CD4-positive, alpha-beta T cell treated with Interleukin-12 subunit alpha and Interleukin-12 subunit beta, for 1 hour (primary cell): ENCODE results near the gene OR2B2.
"Not testable (repeated sequence)": the region's sequence is repeated elsewhere in the genome, so short reads cannot be mapped to it uniquely, and the experiment has no call there.

Experiments
- DNase-seq: peaks from one replicate; pipeline ENCODE4 v3.0.0-alpha.2; 2020

Gene OR2B2

GRCh38 chr6:27911956-27912446, at the start of gene OR2B2:
Gene OR2B2, minus strand, starts transcription at chr6:27912396. Its CDS starts 77 bp downstream, at chr6:27912319.
- no peak for DNase-seq

GRCh38 chr6:27957516-27957915, 45.3 kb upstream of the OR2B2 start:
- no peak for DNase-seq

DNA sequence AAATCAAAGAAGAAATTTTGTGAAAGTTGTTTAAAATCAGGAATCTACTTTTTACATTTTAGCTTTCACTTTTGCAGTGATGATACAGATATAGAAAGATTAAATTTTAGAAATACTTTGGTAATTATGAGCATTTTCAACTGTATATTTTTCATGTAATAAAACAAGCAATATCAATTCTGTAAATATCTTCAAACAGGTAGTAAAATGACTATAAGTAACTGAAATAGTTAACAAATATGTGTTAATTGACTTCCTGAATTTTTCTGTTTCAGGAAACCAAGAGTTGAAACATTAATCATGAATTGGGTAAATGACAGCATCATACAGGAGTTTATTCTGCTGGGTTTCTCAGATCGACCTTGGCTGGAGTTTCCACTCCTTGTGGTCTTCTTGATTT, 44.7 kb upstream of the OR2B2 start, which contains the start of gene OR2B6:
Gene OR2B6 (plus strand): TSS at position 301 of the 400 bp plus-strand sequence. CDS start 0 bp downstream, at position 301.
- DNase-seq: no peak

DNA sequence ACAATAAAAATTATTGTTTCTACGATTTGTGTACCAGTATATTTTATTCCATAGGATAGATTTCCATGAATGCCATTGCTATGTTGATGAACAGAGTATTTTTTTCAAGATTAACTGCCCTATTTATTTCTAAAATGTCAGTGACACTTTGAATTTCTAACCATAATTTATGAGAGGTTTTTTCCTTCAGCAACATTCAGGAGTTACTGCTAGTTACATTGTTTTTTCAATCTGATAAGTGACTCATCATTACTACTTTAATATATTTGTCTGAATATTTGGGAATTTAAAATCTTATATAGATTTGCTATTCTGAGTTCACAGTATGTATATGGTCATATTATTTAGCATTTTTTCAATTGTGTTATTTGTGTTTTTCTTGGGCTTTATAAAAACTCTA, 38.8 kb upstream of the OR2B2 start:
- DNase-seq: no peak

- no peak for DNase-seq
These were observed 36.0 kb upstream of the OR2B2 start for GRCh38 chr6:27948237-27948636.

GRCh38 chr6:27943072-27943471, 30.9 kb upstream of the OR2B2 start:
- not testable (repeated sequence) for DNase-seq

GRCh38 chr6:27940766-27941165, 28.6 kb upstream of the OR2B2 start:
- DNase-seq: no peak

DNA sequence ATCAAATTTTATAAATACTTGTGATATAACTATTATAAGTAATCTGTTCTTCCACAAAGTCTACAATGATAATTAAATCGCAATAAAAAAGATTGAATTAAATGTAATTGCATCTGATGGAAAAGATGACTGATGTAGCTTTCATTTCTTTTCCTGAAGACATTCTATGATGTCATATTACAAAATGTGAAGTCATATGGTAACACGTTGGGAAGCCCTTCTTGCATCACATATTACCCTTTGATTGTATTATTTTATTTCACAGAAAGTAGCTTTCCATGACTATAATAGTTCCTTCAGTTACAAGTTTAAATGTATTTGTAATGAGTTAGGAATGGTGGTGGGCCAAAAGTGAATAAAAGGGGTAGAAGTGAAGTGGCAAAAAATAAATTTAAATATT, 19.0 kb upstream of the OR2B2 start:
- no peak for DNase-seq

DNA sequence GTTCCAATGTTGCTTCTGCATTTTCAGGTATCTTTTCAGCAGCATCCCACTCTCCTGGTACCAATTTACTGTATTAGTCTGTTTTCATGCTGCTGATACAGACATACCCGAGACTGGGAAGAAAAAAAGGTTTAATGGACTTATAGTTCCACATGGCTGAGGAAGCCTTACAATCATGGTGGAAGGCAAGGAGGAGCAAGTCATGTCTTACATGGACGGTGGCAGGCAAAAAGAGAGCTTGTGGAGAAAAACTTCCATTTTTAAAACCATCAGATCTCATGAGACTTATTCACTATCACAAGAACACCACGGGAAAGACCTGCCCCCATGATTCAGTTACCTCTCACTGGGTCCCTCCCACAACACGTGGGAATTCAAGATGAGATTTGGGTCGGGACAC, 17.7 kb upstream of the OR2B2 start:
- not testable (repeated sequence) for DNase-seq

DNA sequence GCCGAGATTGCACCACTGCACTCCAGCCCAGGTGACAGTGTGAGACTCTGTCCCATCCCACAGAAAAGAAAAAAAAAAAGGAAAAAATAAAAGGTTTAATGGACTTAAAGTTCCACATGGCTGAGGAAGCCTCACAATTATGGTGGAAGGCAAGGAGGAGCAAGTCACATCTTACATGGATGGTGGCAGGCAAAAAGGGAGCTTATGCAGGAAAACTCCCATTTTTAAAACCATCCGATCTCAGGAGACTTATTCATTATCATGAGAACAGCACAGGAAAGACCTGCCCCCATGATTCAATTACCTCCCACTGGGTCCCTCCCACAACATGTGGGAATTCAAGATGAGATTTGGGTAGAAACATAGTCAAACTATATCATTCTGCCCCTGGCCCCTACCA, 15.8 kb upstream of the OR2B2 start:
- DNase-seq: not testable (repeated sequence)

- DNase-seq: no peak
These were observed 12.0 kb upstream of the OR2B2 start for GRCh38 chr6:27924179-27924578.

DNA sequence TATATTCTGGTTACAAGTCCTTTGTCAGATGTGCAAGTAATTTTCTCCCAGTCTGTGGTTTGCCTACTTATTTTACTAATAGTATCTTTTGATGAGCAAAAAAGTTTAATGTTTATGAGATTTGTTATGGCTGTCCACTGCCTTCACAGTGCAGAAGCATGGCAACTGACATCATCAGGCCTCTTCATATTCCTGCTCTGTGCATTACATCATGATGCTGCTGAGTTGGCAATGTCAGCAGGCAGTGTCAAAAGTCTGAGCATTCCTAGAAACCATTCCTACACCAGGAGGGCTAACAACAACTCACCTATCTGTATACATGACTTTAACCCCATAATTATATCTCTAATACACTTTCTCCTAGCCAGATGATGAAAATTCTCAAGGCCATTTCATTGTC, 10.8 kb upstream of the OR2B2 start:
- no peak for DNase-seq

GRCh38 chr6:27908017-27908416, 4.2 kb downstream of the OR2B2 start:
- no peak for DNase-seq

- peak; percentile 93 for DNase-seq
These were observed 9.6 kb downstream of the OR2B2 start for GRCh38 chr6:27902335-27903314.

DNA sequence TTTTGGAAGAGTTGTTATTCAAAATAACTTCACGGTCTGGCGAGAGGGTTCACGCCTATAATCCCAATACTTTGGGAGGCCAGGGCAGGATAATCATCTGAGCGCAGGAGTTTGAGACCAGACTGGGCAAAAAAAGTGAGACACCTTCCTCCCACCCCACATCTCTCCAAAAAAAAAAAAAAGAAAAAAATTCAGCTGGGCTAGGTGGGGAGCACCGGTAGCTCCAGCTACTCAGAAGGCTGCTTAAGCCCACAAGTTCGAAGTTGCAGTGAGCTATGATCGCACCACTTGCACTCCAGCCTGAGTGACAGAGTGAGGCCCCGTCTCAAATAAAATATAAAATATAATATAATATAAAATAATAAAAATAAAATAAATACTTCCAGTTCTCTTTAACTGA, 10.4 kb downstream of the OR2B2 start:
- DNase-seq: no peak

GRCh38 chr6:27900197-27900596, 12.0 kb downstream of the OR2B2 start:
- not testable (repeated sequence) for DNase-seq

DNA sequence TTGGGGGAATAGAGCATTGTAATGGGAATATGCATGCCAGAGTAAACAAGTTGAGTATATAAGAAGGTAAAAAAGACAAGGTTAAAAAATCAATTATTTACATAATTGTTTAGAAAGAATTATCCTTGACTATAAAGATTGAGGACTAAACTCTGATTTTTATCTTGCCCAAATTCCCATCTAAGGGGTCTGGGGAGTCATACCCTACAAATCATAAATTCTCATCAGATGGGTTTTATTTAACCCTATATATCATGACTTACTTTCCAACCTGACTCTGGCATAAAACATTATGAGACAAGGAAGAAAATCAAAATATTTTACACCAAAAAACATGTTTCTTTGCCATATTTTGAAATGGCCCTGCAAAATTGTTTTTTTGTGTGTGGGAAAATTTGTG, 12.7 kb downstream of the OR2B2 start:
- DNase-seq: no peak

GRCh38 chr6:27897580-27898206, 14.5 kb downstream of the OR2B2 start:
- DNase-seq: no peak

DNA sequence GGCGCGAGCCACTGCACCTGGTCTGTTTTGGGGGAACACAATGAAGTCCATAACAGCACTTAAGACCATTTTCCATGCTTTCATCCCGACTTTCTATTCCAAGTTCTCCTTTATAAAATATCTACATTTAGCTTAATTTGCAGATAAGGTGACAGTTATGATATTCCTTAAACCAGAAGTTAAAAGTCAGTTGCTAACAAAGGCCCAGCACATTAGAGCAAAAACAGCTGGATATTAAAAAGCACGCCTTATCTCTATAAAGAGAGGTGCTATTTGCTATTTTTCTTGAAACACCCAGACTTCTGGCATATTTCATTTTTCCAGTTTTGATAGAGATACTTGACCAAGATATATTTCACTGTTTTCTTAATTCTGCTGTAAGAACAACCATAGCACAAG, 15.8 kb downstream of the OR2B2 start:
- no peak for DNase-seq

- DNase-seq: peak; percentile 83
These were observed 17.1 kb downstream of the OR2B2 start for GRCh38 chr6:27894839-27895762.

DNA sequence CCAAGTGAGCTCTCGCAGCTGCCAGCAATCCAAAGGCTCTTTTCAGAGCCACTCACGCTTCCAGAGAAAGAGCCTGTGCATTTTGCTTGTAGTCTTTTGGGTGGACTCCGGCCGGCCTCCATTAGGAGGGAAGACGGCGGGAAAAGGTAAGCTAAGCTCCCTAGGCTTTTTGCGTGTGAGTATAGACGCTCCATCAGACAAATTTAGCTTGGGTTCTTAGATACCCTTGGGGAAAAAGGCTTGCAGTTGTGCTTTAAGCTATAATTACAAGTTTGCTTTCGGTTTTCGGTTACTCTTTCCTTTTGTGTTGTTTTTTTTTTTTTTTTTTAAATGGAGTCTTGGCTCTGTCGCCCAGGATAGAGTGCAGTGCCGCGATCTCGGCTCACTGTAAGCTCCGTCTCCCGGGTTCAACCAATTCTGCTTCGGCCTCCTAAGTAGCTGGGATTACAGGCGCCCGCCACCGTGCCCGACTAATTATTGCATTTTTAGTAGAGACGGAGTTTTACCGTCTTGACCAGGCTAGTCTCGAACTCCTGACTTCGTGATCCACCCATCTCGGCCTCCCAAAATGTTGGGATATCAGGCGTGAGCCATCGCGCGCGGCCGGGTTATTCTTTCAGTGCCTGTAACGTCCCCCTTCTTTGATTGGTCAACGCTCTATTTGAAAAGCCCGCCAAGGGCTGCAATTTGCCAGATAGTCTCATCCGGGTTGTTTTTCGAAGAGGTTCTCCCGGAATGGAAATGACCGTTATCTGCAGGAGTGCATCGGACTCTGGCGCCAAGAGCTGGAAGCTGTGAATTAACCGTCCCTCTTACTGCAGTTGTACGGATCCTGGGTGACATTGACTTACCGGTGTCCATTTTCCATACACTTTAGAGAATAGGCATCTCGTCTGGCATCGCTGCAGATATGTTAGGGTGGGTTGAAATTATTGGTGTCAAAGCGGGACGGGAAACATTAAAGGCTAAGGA, 18.1 kb downstream of the OR2B2 start:
- DNase-seq: peak; percentile 86
